Measurements from ENCODE around the gene MIDN.

Gene MIDN

GRCh38 chr19:1283917-1284292 lies 35.5 kb downstream of the MIDN start:
- no peak for FAIRE-seq

- no peak for FAIRE-seq
Measured at GRCh38 chr19:1284293-1284978, 36.1 kb downstream of the MIDN start.

- no peak for FAIRE-seq
Measured at GRCh38 chr19:1284979-1285736, 36.8 kb downstream of the MIDN start.

GRCh38 chr19:1285737-1286360 lies 37.5 kb downstream of the MIDN start, which contains the start of gene EFNA2:
Gene EFNA2 (plus strand): TSS chr19:1285873. CDS start chr19:1286169, 296 bp downstream.
- no peak for FAIRE-seq

GRCh38 chr19:1286487-1287353 lies 38.3 kb downstream of the MIDN start:
- FAIRE-seq, result no peak

- no peak for FAIRE-seq
Measured at GRCh38 chr19:1287354-1288225, 39.2 kb downstream of the MIDN start.

GRCh38 chr19:1288226-1288612 lies 39.8 kb downstream of the MIDN start:
- no peak for FAIRE-seq

- FAIRE-seq, result no peak
Measured at GRCh38 chr19:1288833-1289685, 40.7 kb downstream of the MIDN start.

- FAIRE-seq, result no peak
Measured at GRCh38 chr19:1289686-1290025, 41.3 kb downstream of the MIDN start.

- no peak for FAIRE-seq
Measured at GRCh38 chr19:1290196-1290702, 41.9 kb downstream of the MIDN start.

- no peak for FAIRE-seq
Measured at GRCh38 chr19:1290703-1291651, 42.6 kb downstream of the MIDN start.

- no peak for FAIRE-seq
Measured at GRCh38 chr19:1291761-1292418, 43.5 kb downstream of the MIDN start.

- FAIRE-seq, result no peak
Measured at GRCh38 chr19:1292419-1293151, 44.2 kb downstream of the MIDN start.

- no peak for FAIRE-seq
Measured at GRCh38 chr19:1293782-1294604, 45.6 kb downstream of the MIDN start.

GRCh38 chr19:1294688-1295087 lies 46.3 kb downstream of the MIDN start:
- no peak for FAIRE-seq

- no peak for FAIRE-seq
Measured at GRCh38 chr19:1295169-1296012, 47.0 kb downstream of the MIDN start.
